Stimulated activated CD8-positive, alpha-beta memory T cell treated with anti-CD3 and anti-CD28 coated beads, Interleukin-12 subunit alpha, Interleukin-12 subunit beta, amount 100 ng/mL, for 4 hours (primary cell): ENCODE data around the gene KIF4A.

Source experiments
- DNase-seq: peaks from one replicate; pipeline ENCODE4 v3.0.0-alpha.2; 2020; ENCODE audit warnings: low read depth

Gene KIF4A

GRCh38 chrX:70444326-70444945, 154.5 kb downstream of the KIF4A start, which contains the start of gene DLG3:
Gene DLG3 (plus strand): TSS chrX:70444835. CDS start chrX:70445202, 367 bp downstream.
- no peak for DNase-seq

- no peak for DNase-seq
These were observed 155.2 kb downstream of the KIF4A start for GRCh38 chrX:70444946-70445656.

GRCh38 chrX:70445951-70446350, 156.0 kb downstream of the KIF4A start:
- DNase-seq = no peak

DNA sequence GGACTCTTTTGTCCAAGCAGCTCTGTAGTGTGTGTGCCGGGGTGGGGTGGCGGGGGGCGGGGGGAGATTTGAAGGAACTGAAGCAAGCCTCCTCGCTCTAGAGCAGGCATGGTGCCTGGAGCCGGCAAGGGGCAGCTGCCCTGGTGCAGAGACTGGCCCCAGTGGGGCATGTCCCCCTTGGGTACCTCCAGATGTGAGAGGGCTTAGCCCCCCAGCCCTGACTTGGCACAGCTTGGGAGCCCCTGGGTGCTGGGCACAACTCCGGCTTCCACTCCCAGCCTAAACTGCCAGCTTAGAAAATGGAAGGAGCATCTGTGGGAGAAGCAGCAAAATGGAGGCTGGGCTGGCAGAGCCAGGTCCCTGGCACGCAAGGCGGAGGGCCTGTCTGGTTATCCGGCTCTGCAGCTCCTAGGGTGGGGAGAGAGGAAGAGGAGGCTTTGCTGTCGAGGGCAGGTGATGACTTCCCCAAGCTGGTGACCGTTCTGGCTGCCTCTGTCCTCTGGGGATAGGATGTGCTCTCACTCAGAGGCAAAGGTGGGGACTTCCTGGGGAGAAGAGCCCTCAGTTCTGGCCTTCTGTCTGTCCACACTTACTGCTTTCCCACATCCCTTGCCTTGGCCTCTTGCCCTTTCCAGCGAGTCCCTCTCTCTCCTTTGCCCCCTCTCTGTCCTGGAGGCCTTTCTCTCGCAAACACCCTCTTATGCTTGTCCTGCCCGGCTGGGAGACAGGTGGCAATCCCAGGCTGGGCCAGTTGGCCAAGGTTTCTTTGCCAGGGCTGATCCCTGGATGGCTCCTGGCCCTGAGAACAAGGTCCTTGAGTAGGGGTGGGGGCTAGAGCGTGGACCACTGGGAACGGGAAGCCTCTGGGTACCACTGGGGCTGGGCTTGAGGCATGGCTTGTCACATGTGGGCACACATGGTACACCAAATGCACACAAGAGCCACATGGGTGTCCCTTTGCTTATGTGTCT, 156.8 kb downstream of the KIF4A start:
- DNase-seq = no peak

DNA sequence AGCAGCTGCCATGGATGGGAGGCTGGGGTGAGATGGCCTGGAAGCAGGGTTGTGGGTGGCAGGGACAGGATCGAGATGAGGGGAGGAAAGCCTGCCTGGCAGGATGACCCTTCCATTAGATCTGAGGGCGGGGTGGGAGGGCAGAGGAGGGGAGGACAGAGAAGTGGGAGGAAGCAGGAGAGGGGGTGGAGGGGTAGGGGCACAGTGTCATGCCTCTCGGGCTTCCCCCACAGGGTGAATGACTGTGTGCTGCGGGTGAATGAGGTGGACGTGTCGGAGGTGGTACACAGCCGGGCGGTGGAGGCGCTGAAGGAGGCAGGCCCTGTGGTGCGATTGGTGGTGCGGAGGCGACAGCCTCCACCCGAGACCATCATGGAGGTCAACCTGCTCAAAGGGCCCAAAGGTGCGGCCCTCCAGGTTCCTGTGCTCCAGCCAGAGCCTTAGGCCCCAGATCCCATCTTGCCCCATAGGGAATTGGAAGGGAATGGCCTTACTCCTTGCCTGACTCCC, 159.6 kb downstream of the KIF4A start:
- DNase-seq = no peak

- no peak for DNase-seq
These were observed 162.3 kb downstream of the KIF4A start for GRCh38 chrX:70452143-70452733.

GRCh38 chrX:70453024-70453618, 163.2 kb downstream of the KIF4A start:
- no peak for DNase-seq

DNA sequence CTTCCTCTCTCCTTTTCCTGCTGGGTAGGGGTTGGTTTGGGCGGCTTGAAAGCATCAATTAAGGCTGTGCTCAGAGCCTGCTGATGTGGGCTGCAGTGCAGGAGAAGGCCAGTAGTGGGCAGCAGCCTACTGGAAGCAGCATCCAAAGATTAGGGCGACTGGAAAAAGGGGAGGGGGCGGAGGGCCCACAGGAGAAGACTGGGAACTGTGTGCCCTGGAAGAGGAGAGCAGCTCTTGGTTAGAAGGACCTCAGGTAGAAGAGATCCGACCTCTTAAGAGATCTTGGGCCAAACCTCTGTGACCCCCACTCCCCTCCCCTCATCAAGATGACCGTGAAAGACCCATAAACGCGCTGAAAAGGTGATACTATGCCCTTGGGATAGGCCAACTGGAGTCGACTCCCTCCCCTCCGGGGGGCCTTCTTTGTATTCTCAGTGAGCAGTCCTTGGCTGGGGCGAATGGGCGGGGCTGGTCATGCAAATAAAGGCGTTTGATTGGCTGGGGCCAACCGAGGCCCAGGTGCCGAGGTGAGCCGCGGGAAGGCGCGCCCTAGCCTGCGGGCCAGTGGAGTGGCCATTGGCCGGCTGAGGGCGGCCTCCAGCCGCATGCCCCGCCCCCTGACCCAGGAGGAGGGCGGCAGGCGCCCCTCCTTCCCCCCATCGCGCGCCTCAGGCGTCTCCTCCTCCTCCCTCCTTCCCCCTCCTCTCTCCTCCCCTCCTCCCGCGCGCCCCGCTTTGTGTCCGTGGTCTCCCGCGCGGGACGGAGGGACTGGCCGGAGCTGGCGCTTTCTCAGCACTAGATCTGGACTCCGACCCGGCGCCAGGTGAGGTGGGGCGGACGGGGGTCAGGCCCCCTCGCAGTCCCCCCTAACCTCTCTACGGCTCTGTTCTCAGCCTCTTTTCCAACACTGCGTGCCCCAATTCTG, 164.8 kb downstream of the KIF4A start:
- DNase-seq = no peak

DNA sequence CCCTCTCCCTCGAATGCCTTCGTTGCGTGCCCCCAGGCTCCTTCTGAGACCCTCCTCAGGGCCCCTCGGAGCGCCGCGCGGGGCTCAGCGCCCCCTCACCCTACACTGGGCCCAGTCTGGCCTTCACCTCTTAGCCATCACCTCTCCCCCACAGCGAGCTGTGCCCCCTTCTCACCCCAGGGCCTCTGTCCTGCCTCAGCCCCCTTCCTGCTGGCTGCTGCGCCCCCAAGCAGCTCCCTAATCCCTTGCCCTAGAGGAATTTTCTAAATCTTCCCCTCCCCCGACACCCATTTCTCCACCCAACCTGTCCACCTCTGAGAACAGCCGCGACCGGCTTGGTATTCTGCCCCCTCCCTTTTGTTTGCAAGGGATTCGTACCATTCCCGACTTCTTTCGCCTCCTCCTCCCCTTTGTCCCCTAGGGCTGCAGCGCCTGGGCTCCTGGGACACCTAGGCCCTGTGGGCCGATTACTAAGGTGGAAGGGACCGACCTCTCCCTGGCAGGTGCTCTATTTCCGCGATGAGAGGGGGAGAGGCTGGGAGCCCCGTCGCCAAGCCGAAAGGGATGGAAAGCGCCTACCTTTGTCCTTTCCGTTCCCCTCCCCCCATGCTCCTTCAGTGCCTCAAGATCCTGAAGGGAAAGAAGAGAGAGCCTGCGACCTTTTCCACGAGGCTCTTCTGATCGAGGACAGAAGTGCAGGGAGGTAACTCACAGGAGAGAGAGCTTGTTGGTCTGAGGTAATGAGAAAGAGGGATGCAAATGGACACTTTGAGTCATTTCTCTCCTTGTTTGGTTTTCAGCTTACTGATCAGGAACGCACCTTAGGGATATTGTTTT, 165.7 kb downstream of the KIF4A start:
- DNase-seq = no peak

DNA sequence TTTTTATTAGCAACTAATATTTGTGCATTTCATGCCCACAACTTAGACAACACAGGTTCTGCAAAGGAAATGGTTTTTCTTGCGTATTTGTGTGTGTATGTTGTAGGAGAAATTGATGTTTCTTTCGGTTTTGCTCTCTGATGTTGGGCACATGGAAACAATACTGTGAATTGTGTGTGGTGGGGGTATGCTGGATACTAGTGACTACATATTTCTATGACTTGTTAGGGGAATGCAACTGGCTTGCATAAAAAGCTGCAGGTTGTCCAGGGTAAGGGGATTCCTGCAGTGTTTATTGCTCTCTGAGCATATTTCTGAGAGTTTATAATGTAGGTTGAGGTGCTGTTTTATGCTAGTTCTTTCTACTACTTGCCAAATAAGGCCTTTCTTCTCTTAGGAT, 166.4 kb downstream of the KIF4A start:
- no peak for DNase-seq

DNA sequence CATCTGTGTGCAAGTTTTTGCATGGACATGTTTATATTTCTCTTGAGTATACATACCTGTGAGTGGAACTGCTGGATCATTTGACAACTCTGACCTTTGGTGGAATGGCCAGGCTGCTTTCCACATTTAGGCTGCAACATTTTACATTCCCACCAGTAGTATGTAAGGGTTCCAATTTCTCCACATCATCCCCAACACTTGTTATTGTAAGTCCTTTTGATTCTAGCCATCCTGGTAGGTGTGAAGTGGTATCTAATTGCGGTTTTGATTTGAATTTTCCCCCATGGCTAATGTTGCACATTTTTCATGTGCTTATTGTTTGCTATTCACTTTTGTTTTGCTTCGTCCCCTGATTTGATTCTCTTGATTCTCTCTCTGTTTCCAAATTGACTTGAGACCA, 171.1 kb downstream of the KIF4A start:
- no peak for DNase-seq

- no peak for DNase-seq
These were observed 174.1 kb downstream of the KIF4A start for GRCh38 chrX:70464051-70464450.

DNA sequence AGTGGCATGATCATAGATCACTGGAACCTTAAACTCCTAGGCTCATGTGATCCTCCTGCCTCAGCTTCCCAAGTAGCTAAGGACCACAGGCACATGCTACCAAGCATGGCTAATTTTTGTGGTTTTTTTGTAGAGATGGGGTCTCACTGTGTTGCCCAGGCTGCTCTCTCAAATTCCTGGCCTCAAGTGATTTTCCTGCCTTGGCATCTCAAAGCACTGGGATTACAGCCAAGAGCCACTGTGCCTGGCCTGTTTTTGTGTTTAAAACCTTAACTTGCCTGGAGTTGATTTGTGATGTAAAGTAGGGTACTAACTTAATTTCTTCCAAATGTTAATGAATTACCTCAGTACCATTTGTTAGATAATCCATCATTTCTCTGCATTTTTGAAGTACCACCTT, 177.1 kb downstream of the KIF4A start:
- DNase-seq = no peak

DNA sequence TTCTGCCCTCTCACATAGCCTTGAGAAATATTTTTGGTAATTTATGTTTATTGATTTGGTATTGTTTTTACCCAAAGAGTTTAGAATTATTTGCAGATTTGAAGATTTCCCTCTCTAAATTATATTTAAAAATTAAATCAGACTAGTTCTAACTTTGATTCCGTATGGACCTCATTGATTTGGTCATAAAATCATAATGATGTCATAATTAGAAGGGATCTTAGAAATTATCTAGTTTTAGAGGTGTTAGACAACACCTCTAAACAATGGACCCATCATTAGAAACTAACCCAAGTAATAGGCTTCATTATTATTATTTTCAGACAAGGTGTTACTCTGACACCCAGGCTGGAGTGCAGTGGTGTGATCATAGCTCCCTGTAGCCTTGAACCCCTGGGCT, 178.8 kb downstream of the KIF4A start:
- DNase-seq = no peak
